Natural killer cell (primary cell): ENCODE data around the gene FADD. TPM values are rescaled to one million over a fixed set of nuclear protein-coding genes. Genes with fewer than 3 reads are reported as not detected.

Experiments
- ATAC-seq, 3 donors: fragments of 150-1000 bp in 2 of 3; fragments of 200-7000 bp in 1 of 3; cut with Tn5 transposase; 1 replicate in 1 of 3; 2 replicates in 2 of 3; pipeline ENCODE4 v1.10.0; 2021; ENCODE audit warnings: mild to moderate bottlenecking in 2 of 3, moderate library complexity in 2 of 3
- DNase-seq, 2 donors: peaks; one replicate each; pipeline versions ENCODE4 v3.0.0 to v3.0.0-alpha.2; 2013 to 2021; ENCODE audit warnings: mixed read lengths in 1 of 2
- H3K27ac ChIP-seq: one replicate; pipeline ENCODE4 v1.5.1; 2013; ENCODE audit warnings: mild to moderate bottlenecking, low read length
- H3K27me3 ChIP-seq: one replicate; pipeline ENCODE4 v1.6.1; 2013; ENCODE audit warnings: low read length; ENCODE audit not compliant: control insufficient read depth, insufficient read depth
- H3K36me3 ChIP-seq: one replicate; pipeline ENCODE4 v1.6.1; 2013; ENCODE audit warnings: low read length; ENCODE audit not compliant: control insufficient read depth, insufficient read depth
- H3K4me1 ChIP-seq: one replicate; pipeline ENCODE4 v1.6.1; 2013; ENCODE audit warnings: low read length; ENCODE audit not compliant: control insufficient read depth, insufficient read depth
- H3K4me3 ChIP-seq: one replicate; pipeline ENCODE4 v1.5.1; 2013; ENCODE audit warnings: low read length
- H3K9me3 ChIP-seq: one replicate; pipeline ENCODE4 v1.6.1; 2013; ENCODE audit warnings: low read length; ENCODE audit not compliant: control insufficient read depth, insufficient read depth
- H3K27ac Mint-ChIP-seq, 2 donors: one replicate each; pipeline ENCODE4 v1.8.0; 2022; ENCODE audit warnings: mild to moderate bottlenecking in 2 of 2, mixed read lengths in 2 of 2, moderate library complexity in 1 of 2
- H3K27me3 Mint-ChIP-seq, 2 donors: one replicate each; pipeline ENCODE4 v1.8.0; 2022; ENCODE audit warnings: low read depth in 2 of 2, mixed read lengths in 2 of 2
- H3K36me3 Mint-ChIP-seq: one replicate; pipeline ENCODE4 v1.8.0; 2022; ENCODE audit warnings: mixed read lengths
- H3K4me1 Mint-ChIP-seq, 2 donors: one replicate each; pipeline ENCODE4 v1.8.0; 2022; ENCODE audit warnings: mixed read lengths in 2 of 2
- H3K4me3 Mint-ChIP-seq: one replicate; pipeline ENCODE4 v1.8.0; 2022; ENCODE audit warnings: mild to moderate bottlenecking, moderate library complexity, mixed read lengths
- H3K9me3 Mint-ChIP-seq, 2 donors: one replicate each; pipeline ENCODE4 v1.8.0; 2022; ENCODE audit warnings: mixed read lengths in 2 of 2
- CTCF ChIP-seq: fragments of 200-600 bp; IDR thresholded peaks from one replicate; pipeline ENCODE4 v1.8.0; 2022; ENCODE audit warnings: antibody characterized with exemption
- WGBS: methylation state at CpG from one replicate; pipeline ENCODE4 v1.1.7; 2013; ENCODE audit warnings: missing lambda C conversion rate; ENCODE audit not compliant: insufficient coverage; 5-methylcytosine and 5-hydroxymethylcytosine counted together
- intact Hi-C: fragments of 100-400 bp; cut with micrococcal nuclease; formaldehyde crosslinking; loops from one replicate; pipeline ENCODE4 v1.14.2; 2022
- total RNA-seq, 4 donors: library from RNA; stranded (reverse); fragments of 120-200 nt in 1 of 4; gene quantifications; one replicate each; pipeline versions ENCODE4 v1.2.3 to v1.2.4, GENCODE V29; 2013 to 2022

Gene FADD
- total RNA-seq, 3 donors from 2014 or later (not counting 1 experiment from before 2014, with no cell fraction given) = 7.8 to 9.2 (median 9.0) TPM

GRCh38 chr11:70220136-70220535, 17.0 kb downstream of the FADD start:
- ATAC-seq (no peak), DNase-seq (no peak)
- Mint-ChIP-seq H3K4me1 (no peaks in the 10 kb centered on the region), H3K27me3 (peaks cover 14 to 15% of the 10 kb centered on the region in 2 donors), H3K27ac (no peak overlapping the region), H3K36me3 (no peaks in the 10 kb centered on the region), H3K4me3 (no peak overlapping the region), H3K9me3 (no peaks in the 10 kb centered on the region)
- WGBS = 84% methylated on average over 3 of the region's 3 CpGs
- Histone ChIP-seq H3K27me3 (no peaks in the 10 kb centered on the region), H3K36me3 (no peaks in the 10 kb centered on the region), H3K9me3 (no peaks in the 10 kb centered on the region), H3K4me3 (no peak overlapping the region), H3K4me1 (no peaks in the 10 kb centered on the region), H3K27ac (no peak overlapping the region)
- intact Hi-C loops = no loop called here
- TF ChIP-seq CTCF = no peak

- H3K4me3 Mint-ChIP-seq = no peak overlapping the region
- intact Hi-C loops = no loop called here
- no peaks in the 10 kb centered on the region for H3K36me3 ChIP-seq
- H3K27me3 ChIP-seq = no peaks in the 10 kb centered on the region
- no peaks in the 10 kb centered on the region for H3K4me1 ChIP-seq
- no peaks in the 10 kb centered on the region for H3K9me3 ChIP-seq
- H3K27me3 Mint-ChIP-seq = peaks cover 15 to 18% of the 10 kb centered on the region in 2 donors
- no peak overlapping the region for H3K27ac Mint-ChIP-seq
- no peak for ATAC-seq
- 78% methylated on average over 1 of the region's 1 CpG for WGBS
- H3K4me1 Mint-ChIP-seq = no peaks in the 10 kb centered on the region
- no peak for TF ChIP-seq CTCF
- no peak overlapping the region for H3K4me3 ChIP-seq
- no peaks in the 10 kb centered on the region for H3K36me3 Mint-ChIP-seq
- DNase-seq = no peak
- no peak overlapping the region for H3K27ac ChIP-seq
- no peaks in the 10 kb centered on the region for H3K9me3 Mint-ChIP-seq
These were observed 17.8 kb downstream of the FADD start for GRCh38 chr11:70220920-70221319.

- H3K27me3 ChIP-seq = no peaks in the 10 kb centered on the region
- intact Hi-C loops = no loop called here
- Mint-ChIP-seq H3K4me1 (no peaks in the 10 kb centered on the region), H3K36me3 (no peaks in the 10 kb centered on the region), H3K27ac (no peak overlapping the region), H3K27me3 (peaks cover 5 to 23% of the 10 kb centered on the region in 2 donors), H3K4me3 (no peak overlapping the region), H3K9me3 (no peaks in the 10 kb centered on the region)
- TF ChIP-seq CTCF = no peak
- no peak overlapping the region for H3K4me3 ChIP-seq
- WGBS = 74% methylated on average over 8 of the region's 8 CpGs
- ATAC-seq (no peak), DNase-seq (no peak)
- H3K27ac ChIP-seq = no peak overlapping the region
- no peaks in the 10 kb centered on the region for H3K9me3 ChIP-seq
- H3K4me1 ChIP-seq = no peaks in the 10 kb centered on the region
- H3K36me3 ChIP-seq = no peaks in the 10 kb centered on the region
These were observed 22.6 kb downstream of the FADD start for GRCh38 chr11:70225681-70226177.

GRCh38 chr11:70226183-70226582, 23.1 kb downstream of the FADD start:
- no peaks in the 10 kb centered on the region for H3K36me3 Mint-ChIP-seq
- no peaks in the 10 kb centered on the region for H3K27me3 ChIP-seq
- ATAC-seq (no peak), DNase-seq (no peak)
- H3K9me3 ChIP-seq = no peaks in the 10 kb centered on the region
- TF ChIP-seq CTCF = no peak
- intact Hi-C loops = no loop called here
- no peaks in the 10 kb centered on the region for H3K4me1 Mint-ChIP-seq
- 93% methylated on average over 3 of the region's 3 CpGs for WGBS
- H3K27ac Mint-ChIP-seq = no peak overlapping the region
- no peaks in the 10 kb centered on the region for H3K4me1 ChIP-seq
- H3K36me3 ChIP-seq = no peaks in the 10 kb centered on the region
- H3K27me3 Mint-ChIP-seq = peaks cover 5 to 23% of the 10 kb centered on the region in 2 donors
- no peak overlapping the region for H3K4me3 Mint-ChIP-seq
- no peak overlapping the region for H3K27ac ChIP-seq
- H3K4me3 ChIP-seq = no peak overlapping the region
- no peaks in the 10 kb centered on the region for H3K9me3 Mint-ChIP-seq
